GM18507 (cell line): ENCODE measurements around the gene LRP2BP.

ENCODE experiments used
- DNase-seq: peaks from one replicate; pipeline ENCODE4 v3.0.0; 2011; ENCODE audit warnings: low read depth; ENCODE audit not compliant: insufficient read length; ENCODE audit errors: extremely low spot score
- FAIRE-seq: peaks from 2 replicates; lab custom pipeline; 2011; peaks lifted over from hg19 to GRCh38; lab: Jason Lieb, UNC

Gene LRP2BP

DNA sequence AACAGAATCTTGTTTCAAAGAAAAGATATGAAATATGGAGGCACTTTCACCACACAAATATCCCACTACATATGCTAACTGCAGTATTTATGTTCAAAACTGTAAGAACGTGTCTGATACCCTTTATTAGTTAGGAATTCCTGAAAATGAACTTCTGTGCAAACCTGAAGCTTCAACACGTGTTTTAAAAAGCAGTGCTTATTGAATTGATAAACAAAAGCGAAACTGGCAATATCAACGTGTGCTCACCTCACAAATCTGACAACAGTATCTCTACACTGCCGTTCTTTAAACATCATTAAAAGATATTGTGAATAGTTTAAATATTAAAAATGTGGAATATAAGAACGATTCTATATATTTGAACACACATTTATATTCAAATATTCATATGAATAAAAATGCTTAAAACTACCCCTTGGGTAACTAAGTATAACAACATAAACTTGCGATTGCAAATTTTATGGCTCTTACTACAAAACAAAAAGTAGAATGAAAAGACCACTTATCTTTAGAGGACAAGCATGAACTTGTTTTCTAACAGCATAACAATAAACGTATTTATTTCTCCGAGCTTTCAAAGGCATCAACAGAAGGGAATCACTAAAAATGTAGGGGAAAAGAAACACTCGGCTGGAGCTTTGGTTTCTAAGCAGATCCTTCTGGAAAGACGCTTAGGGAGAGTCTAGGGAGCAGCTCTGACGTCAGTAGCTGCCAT, at the start of gene LRP2BP:
Gene LRP2BP (minus strand): TSS at position 687 of the 718 bp plus-strand sequence. CDS start 17,738 bp downstream, outside the sequence.
- no peak for DNase-seq
- FAIRE-seq, result peak; percentile 81

DNA sequence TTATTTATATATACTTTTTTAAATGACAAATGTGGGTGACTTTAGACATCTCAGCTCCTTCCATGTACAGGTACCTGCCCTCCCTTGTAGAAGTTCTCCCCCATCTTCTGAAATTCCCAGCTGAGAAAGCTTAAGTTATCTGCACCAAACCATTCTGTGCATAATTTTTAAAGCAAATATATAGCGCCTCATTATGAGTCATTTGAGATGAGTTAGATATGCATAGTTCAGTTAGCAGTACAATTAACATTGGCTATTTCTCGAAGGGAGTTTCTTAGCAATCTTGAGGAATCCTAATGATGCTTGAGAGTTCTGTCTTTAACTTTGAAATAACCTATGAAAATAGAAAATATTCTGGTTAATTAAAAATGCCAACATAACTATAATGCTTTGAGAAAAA, 49.5 kb upstream of the LRP2BP start:
- no peak for FAIRE-seq
- DNase-seq, result no peak

DNA sequence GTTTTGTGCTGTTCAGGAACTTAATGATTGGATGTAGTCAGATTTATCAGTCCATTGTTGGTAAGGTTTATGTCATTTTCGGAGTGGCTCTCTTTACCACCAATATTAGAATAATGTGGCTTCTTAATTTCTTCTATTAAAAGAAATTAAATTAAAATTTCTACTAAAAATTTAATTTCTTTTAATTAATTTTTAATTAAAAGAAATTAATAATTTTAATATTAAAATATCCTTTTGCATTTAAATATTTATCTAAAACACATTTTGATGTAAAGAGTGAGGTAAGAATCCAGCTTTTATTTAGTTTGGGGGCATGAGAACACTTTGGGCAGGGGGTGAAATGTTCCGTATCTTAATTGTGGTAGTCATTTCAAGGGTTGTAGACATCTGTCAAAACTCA, 45.8 kb upstream of the LRP2BP start:
- FAIRE-seq (no peak), DNase-seq (no peak)

DNA sequence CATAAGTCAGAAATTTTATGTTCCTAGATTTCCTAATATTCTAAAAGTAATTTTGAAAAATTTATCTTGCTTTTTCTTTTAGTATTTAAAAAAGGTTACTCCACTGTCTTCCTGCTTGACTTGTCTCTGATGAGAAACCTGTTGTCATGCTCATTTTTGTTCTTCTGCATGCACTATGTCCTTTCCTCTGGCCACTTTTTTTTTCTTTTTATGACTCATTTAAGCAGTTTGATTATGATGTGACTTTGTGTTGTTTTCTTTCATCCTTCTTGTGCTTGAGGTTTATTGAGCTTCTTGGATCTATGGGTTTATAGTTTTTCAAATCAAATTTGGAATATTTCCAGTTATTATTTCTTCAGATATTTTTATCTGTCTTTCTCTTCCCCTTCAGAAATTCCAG, 42.1 kb upstream of the LRP2BP start:
- DNase-seq, result no peak

DNA sequence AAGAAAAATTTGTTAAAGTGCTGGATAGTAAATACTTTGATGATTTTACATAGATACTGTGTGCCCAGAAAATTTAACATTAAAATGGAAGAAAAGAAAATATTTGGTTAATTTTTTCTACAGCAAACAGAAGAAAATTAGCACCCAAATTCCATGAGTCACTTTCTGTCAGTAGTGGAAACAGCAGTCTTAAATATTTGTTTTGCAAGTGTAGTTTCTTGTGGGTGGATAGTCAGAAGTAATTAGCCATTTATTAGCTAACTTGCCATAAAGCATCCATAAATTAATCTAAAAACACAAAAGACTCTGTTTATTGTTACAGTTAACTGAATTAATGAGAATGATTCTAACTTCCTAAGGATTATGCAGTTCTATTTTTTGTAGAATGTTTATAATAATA, 39.7 kb upstream of the LRP2BP start:
- DNase-seq, result no peak
- FAIRE-seq, result no peak

More for the DNA sequence above, 42.1 kb upstream of the LRP2BP start:
- FAIRE-seq, result no peak

GRCh38 chr4:185429660-185430059, 33.9 kb upstream of the LRP2BP start:
- no peak for DNase-seq
- no peak for FAIRE-seq

DNA sequence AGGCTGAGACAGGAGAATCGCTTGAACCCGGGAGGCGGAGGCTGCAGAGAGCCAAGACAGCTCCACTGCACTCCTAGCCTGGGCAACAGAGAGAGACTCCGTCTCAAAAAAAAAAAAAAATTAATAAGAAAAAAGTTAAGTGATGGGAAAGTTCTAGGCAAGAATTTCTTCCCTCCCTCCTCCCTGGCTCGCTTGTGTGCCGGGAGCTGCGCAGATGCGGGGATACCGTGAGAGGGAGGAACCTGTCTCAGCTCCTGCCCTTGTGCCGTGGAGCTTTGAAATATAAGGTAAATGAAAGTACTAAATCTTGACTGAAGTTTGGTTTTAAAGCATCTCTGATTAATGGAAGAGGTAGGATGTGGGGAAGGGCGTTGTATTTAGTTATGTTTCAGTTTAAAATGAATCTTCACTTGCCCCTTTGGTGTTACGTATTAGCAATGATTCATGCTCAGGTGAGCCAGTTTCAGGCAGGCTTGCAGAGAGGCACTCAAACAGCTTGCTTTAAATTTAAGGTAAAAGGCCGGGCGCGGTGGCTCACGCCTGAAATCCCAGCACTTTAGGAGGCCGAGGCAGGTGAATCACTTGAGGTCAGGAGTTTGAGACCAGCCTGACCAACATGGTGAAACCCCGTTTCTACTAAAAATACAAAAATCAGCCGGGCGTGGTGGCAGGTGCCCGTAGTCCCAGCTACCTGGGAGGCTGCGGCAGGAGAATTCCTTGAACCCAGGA, 31.4 kb upstream of the LRP2BP start:
- DNase-seq (no peak), FAIRE-seq (no peak)

DNA sequence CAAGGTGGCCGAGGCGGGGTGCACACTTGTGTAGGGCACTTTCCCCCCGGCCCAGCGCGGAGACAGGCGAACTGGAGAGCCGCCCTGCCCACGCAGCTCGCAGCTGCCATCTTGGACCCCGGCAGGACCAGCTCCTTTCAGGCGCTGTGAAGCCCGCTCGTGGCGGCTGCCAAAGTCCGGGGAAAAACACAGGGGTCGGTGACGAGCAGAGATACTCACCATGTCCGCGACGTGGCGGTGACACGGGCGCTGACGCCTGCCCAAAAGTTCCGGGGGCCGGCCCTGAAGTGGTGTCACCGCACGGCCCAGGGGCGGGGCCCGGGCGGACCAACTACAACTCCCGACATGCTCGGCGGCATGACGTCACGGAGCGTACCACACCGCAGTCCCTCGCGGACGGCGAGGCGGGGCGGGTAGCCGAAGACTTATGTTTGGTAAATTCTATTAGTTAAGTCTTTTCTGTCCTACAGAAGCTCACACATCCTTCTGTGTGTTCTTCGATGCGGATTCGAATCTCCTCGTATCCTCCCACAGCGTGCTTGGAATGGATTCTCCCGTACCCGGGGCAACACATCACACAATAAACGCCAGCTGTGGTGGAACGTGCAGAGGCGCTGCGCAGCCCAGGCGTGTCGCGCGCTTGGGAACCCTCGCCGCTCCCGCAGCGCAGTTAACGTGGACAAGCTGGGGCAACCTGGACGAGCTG, 30.1 kb upstream of the LRP2BP start, which contains the start of gene UFSP2:
Gene UFSP2 (minus strand): TSS at position 318 of the 706 bp plus-strand sequence. CDS start 96 bp downstream, at position 222.
- FAIRE-seq (peak; percentile 94), DNase-seq (peak; percentile 80)

GRCh38 chr4:185424905-185425646, 29.4 kb upstream of the LRP2BP start:
- FAIRE-seq (peak; percentile 56), DNase-seq (no peak)

GRCh38 chr4:185421366-185422124, 25.8 kb upstream of the LRP2BP start:
- DNase-seq (no peak), FAIRE-seq (no peak)

GRCh38 chr4:185416955-185417354, 21.2 kb upstream of the LRP2BP start:
- FAIRE-seq (no peak), DNase-seq (no peak)

DNA sequence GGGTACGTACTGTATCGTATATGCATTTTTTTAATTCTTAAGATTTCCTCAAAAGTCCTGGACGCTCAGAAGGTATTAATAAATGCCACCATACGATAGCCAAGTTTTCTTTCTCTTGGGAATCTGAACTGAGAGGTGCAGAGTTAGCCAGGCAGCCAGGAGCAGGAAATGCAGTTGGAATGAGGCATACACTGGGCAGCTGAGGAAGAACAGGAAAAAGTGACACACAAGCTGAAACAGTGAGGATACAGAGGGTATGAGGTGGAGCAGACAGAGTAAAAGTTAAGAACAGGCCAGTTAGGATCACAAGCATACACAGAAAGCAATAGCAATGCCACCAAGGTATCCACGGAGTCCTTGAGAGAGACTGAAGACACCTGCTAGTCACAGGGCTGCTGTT, 16.7 kb upstream of the LRP2BP start:
- FAIRE-seq (no peak), DNase-seq (no peak)

- DNase-seq, result no peak
- FAIRE-seq, result no peak
Measured at GRCh38 chr4:185411849-185412248, 16.1 kb upstream of the LRP2BP start.

- DNase-seq (no peak), FAIRE-seq (no peak)
Measured at GRCh38 chr4:185408432-185408831, 12.7 kb upstream of the LRP2BP start.

DNA sequence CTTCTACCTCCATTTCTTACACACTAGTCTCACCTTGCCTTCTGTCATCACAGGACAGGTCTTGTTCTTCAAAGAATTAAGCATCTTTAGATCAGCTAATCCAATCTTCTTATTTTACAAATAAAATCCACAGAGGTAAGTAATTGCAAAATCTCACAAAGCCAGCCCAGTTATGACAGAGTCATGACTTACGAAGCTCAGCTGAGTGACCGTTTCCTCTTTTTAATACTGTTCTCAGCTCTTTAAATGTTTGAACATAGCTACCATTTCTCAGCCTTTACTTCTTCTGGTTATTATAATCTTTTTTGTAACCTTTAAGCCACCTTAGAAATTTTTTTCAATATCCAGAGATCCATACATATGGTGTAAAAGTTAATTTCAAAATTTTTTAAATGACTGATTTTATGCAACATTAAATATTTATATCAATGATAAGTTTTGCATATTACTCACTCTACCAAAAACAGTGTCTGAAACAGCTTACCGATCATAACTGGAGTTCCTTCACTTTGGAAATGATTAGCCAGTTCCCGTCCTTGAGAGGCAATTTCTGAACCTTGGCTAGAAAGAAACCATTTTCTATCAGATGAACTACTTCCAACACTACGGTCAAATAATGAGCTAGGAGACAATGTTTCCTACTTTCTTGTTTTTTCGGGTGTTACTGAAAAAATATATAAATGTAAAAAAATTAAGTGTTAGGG, 9.7 kb upstream of the LRP2BP start:
- DNase-seq (no peak), FAIRE-seq (peak; percentile 75)

DNA sequence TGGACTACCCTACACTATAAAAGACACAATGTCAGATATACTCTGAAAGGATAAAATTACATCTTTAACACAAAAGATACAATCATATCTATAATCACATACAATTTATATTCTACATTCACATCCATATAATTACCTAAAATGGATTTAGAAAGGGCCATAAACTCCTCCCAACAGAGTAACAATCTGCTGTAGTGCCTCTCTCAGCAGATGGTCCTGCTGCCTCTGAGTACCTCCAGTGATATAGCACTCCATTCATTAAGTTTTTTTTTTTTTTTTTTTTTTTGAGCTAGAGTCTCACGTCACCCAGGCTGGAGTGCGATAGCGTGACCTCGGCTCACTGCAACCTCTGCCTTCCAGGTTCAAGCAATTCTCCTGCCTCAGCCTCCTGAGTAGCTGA, 8.3 kb upstream of the LRP2BP start:
- DNase-seq (no peak), FAIRE-seq (no peak)

DNA sequence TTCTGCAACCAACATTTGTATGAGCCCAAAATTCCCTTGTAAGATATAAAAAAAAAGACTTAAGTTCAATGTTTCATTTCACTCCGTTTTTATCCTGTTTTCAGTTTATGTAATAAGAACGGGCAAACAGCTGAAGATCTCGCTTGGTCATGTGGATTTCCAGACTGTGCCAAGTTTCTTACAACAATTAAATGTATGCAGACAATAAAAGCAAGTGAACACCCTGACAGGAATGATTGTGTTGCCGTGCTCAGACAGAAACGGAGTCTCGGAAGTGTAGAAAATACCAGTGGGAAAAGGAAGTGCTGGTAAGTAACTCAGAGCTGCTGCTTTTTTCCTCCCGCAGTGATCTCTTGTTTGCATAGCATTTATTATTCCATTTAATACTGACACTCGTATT, 3.7 kb upstream of the LRP2BP start:
- FAIRE-seq (no peak), DNase-seq (no peak)

DNA sequence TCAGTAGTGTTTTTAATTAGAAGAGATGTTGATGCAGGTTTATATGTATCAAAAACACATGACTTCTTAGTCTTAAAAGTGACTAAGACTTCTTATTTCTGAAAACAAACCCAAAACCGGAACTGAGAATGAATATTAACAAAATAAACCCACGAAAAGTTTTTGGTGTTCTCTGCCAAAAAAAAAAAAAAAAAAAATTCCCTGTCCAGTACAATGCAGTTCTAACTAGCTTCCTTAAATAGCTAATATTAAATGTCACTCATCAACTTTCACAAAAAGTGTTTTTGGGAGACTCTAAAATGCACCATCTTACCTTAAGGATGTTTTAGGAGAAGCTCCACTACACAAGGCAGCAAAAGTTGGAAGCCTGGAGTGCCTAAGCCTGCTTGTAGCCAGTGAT, 2.9 kb upstream of the LRP2BP start:
- FAIRE-seq, result peak; percentile 47
- DNase-seq, result no peak
